Astrocyte (in vitro differentiated cells and primary cell): ENCODE data around the gene DNASE2.

ENCODE experiments used
- EZH2 ChIP-seq: IDR thresholded peaks from 2 replicates; pipeline ENCODE4 v1.6.1; 2012; ENCODE audit warnings: mild to moderate bottlenecking, low read length, inconsistent platforms; ENCODE audit not compliant: insufficient read depth
- TF ChIP-seq, protein P1 (sequence below): IDR thresholded peaks from 2 replicates; pipeline ENCODE4 v1.5.1; 2011; ENCODE audit warnings: low read depth, mild to moderate bottlenecking, inconsistent platforms, low read length, moderate library complexity; ENCODE audit not compliant: insufficient read depth

- TF ChIP-seq, protein P1, sequence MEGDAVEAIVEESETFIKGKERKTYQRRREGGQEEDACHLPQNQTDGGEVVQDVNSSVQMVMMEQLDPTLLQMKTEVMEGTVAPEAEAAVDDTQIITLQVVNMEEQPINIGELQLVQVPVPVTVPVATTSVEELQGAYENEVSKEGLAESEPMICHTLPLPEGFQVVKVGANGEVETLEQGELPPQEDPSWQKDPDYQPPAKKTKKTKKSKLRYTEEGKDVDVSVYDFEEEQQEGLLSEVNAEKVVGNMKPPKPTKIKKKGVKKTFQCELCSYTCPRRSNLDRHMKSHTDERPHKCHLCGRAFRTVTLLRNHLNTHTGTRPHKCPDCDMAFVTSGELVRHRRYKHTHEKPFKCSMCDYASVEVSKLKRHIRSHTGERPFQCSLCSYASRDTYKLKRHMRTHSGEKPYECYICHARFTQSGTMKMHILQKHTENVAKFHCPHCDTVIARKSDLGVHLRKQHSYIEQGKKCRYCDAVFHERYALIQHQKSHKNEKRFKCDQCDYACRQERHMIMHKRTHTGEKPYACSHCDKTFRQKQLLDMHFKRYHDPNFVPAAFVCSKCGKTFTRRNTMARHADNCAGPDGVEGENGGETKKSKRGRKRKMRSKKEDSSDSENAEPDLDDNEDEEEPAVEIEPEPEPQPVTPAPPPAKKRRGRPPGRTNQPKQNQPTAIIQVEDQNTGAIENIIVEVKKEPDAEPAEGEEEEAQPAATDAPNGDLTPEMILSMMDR: no peak
- TF ChIP-seq EZH2: no peak
Measured at GRCh38 chr19:12882589-12882988, 1.3 kb upstream of the DNASE2 start.
